OCI-LY3 (cell line): ENCODE data around the gene TIMM8A.

Experiments used
- H2AFZ ChIP-seq: fragments of 200-600, 300-600 bp; shearing (Covaris generic); 2 replicates; pipeline ENCODE4 v1.6.0; 2014; ENCODE audit warnings: antibody characterized with exemption, low read depth, low read length
- H3K27ac ChIP-seq: fragments of 200-600, 300-600 bp; sonication (generic); 2 replicates; pipeline ENCODE4 v1.5.1; 2014; ENCODE audit warnings: mild to moderate bottlenecking, low read length, moderate library complexity, mixed read lengths
- H3K27me3 ChIP-seq: fragments of 200-600, 300-600 bp; sonication (generic); 2 replicates; pipeline ENCODE4 v1.6.1; 2014; ENCODE audit warnings: low read depth, low read length, mixed read lengths
- H3K36me3 ChIP-seq: fragments of 200-600, 300-600 bp; sonication (generic); replicated peaks from 2 replicates; pipeline ENCODE3; 2014; ENCODE audit warnings: low read depth, low read length, mixed read lengths
- H3K4me1 ChIP-seq: fragments of 300-600, 200-600 bp; sonication (generic); 2 replicates; pipeline ENCODE4 v1.6.1; 2014; ENCODE audit warnings: low read length, mixed read lengths
- H3K4me2 ChIP-seq: fragments of 200-600, 300-600 bp; sonication (generic); 2 replicates; pipeline ENCODE4 v1.6.1; 2014; ENCODE audit warnings: low read length, mixed read lengths
- H3K4me3 ChIP-seq: fragments of 300-600, 200-600 bp; sonication (generic); 2 replicates; pipeline ENCODE4 v1.5.1; 2014; ENCODE audit warnings: antibody characterized with exemption, mild to moderate bottlenecking, low read length, moderate library complexity
- H3K79me2 ChIP-seq: fragments of 300-600, 200-600 bp; shearing (Covaris generic); 2 replicates; pipeline ENCODE4 v1.6.1; 2014; ENCODE audit warnings: mild to moderate bottlenecking, low read length, mixed read lengths
- H3K9ac ChIP-seq: fragments of 300-600, 200-600 bp; shearing (Covaris generic); 2 replicates; pipeline ENCODE4 v1.6.0; 2014; ENCODE audit warnings: mild to moderate bottlenecking, low read length, moderate library complexity
- H3K9me3 ChIP-seq: fragments of 200-600, 300-600 bp; shearing (Covaris generic); 2 replicates; pipeline ENCODE4 v1.6.1; 2014; ENCODE audit warnings: low read length, mixed read lengths; ENCODE audit not compliant: insufficient read depth
- H4K20me1 ChIP-seq: fragments of 200-600, 300-600 bp; sonication (generic); 2 replicates; pipeline ENCODE4 v1.6.1; 2016; ENCODE audit warnings: low read length, mixed read lengths; ENCODE audit not compliant: insufficient read depth
- EZH2phosphoT487 ChIP-seq: fragments of 200-600 bp; shearing (Covaris generic); IDR thresholded peaks from 2 replicates; pipeline ENCODE4 v1.6.1; 2018; ENCODE audit warnings: antibody characterized with exemption, mixed run types, low read depth
- TF ChIP-seq, protein P1 (sequence below): fragments of 200-600, 300-600 bp; sonication (generic); IDR thresholded peaks from 2 replicates; pipeline ENCODE4 v1.5.1; 2014; ENCODE audit warnings: antibody characterized with exemption, low read length, low read depth

Gene TIMM8A

DNA sequence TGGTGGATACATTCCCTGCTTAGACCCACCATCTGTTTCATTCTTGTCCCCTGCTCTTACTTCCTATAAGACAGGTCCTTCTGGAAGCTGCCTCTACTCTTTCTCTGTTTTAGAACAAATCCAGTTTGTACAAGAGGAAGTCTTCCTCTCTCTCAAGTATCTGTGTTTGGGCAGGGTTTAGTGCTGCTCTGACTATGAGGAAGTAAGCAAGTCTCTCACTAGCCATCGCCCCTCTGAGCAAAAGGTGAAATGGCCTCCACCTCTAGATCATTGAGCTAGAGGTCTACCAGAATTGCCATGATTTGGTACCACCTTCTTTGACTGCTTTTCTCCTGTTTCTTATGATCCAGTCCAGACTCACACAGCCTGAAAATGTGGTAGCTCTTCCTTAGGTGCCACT is 29.0 kb upstream of the TIMM8A start:
- Histone ChIP-seq H3K9me3 (no peaks in the 10 kb centered on the region), H3K36me3 (peaks cover 31% of the 10 kb centered on the region), H2AFZ (no peak overlapping the region), H3K27ac (peak overlapping the region; percentile 36; the same call in 1 of the 2 replicates), H4K20me1 (no peaks in the 10 kb centered on the region; the same call in none of the 2 replicates), H3K9ac (no peak overlapping the region), H3K79me2 (peaks cover 49% of the 10 kb centered on the region), H3K4me1 (peaks cover 6% of the 10 kb centered on the region), H3K4me3 (no peak overlapping the region), H3K27me3 (no peaks in the 10 kb centered on the region), H3K4me2 (0 out of 2 replicates have a peak overlapping the region, but pooled peaks have one; percentile 7)
- no peak for TF ChIP-seq EZH2phosphoT487

- H3K4me2 ChIP-seq: peak overlapping the region; percentile 71
- H3K36me3 ChIP-seq: peaks cover 51% of the 10 kb centered on the region
- H3K9me3 ChIP-seq: no peaks in the 10 kb centered on the region
- peak overlapping the region; percentile 87 for H3K27ac ChIP-seq
- no peaks in the 10 kb centered on the region for H3K79me2 ChIP-seq
- H3K4me3 ChIP-seq: peak overlapping the region; percentile 23
- TF ChIP-seq EZH2phosphoT487: no peak
- TF ChIP-seq, protein P1, sequence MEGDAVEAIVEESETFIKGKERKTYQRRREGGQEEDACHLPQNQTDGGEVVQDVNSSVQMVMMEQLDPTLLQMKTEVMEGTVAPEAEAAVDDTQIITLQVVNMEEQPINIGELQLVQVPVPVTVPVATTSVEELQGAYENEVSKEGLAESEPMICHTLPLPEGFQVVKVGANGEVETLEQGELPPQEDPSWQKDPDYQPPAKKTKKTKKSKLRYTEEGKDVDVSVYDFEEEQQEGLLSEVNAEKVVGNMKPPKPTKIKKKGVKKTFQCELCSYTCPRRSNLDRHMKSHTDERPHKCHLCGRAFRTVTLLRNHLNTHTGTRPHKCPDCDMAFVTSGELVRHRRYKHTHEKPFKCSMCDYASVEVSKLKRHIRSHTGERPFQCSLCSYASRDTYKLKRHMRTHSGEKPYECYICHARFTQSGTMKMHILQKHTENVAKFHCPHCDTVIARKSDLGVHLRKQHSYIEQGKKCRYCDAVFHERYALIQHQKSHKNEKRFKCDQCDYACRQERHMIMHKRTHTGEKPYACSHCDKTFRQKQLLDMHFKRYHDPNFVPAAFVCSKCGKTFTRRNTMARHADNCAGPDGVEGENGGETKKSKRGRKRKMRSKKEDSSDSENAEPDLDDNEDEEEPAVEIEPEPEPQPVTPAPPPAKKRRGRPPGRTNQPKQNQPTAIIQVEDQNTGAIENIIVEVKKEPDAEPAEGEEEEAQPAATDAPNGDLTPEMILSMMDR: no peak
- peaks cover 3% of the 10 kb centered on the region; the same call in 1 of the 2 replicates for H4K20me1 ChIP-seq
- peak overlapping the region; percentile 26 for H3K9ac ChIP-seq
- no peak overlapping the region for H2AFZ ChIP-seq
- H3K27me3 ChIP-seq: no peaks in the 10 kb centered on the region
- H3K4me1 ChIP-seq: peaks cover 23% of the 10 kb centered on the region
Measured at GRCh38 chrX:101370888-101371504, 22.5 kb upstream of the TIMM8A start.

DNA sequence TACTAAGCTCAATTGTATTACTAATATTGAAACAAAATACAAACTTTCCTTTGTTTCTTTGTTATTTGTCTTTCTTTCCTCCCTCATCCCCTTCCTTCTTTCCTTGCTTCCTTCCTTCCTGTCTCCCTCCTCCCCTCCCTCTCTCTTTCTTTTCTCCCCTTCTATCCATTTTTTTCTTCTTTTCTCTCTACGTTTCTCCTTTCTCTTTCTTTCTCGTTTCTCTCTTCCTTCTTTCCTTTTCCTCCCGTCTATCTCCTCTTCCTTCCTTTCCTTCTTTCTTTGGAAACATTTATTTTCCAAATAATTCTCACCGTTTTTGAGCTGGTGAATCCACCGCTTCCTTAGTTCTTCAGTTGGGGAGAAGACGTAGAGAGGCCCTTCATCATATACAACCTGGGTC is 21.1 kb upstream of the TIMM8A start:
- Histone ChIP-seq H3K79me2 (no peaks in the 10 kb centered on the region), H3K4me2 (no peak overlapping the region), H3K36me3 (peaks cover 47% of the 10 kb centered on the region)

DNA sequence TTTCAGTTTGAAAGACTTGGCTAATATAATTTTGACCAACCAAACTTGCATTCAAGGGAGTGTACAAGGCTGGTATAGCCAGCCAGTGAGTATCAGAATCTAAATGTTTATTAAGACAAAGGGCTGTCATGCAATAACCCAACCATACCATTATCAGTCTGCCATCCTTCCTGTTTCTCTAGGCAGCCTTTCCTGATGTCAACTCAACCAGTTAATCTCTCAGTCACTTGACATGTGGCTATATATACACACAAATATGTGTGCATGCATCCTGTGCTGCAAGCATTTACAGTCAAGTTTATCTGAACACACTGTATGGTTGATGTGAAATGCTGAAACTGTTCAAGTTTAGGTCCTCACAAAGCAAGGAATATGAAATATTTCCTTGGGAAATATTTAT is 20.3 kb upstream of the TIMM8A start:
- TF ChIP-seq EZH2phosphoT487: no peak
- TF ChIP-seq, protein P1: no peak

More for the DNA sequence above, 21.1 kb upstream of the TIMM8A start:
- Histone ChIP-seq H3K9ac (no peak overlapping the region), H3K9me3 (no peaks in the 10 kb centered on the region), H3K4me1 (peaks cover 23% of the 10 kb centered on the region), H3K27me3 (no peaks in the 10 kb centered on the region), H3K4me3 (no peak overlapping the region), H3K27ac (no peak overlapping the region), H2AFZ (no peak overlapping the region), H4K20me1 (0 out of 2 replicates have a peak, but pooled peaks cover 3% of the 10 kb centered on the region)
- TF ChIP-seq, protein P1: no peak
- no peak for TF ChIP-seq EZH2phosphoT487

More for the DNA sequence above, 20.3 kb upstream of the TIMM8A start:
- no peak overlapping the region for H3K4me2 ChIP-seq
- peaks cover 40% of the 10 kb centered on the region for H3K36me3 ChIP-seq
- H3K4me1 ChIP-seq: peaks cover 23% of the 10 kb centered on the region
- H3K9me3 ChIP-seq: no peaks in the 10 kb centered on the region
- H3K9ac ChIP-seq: no peak overlapping the region
- no peak overlapping the region for H3K27ac ChIP-seq
- H3K27me3 ChIP-seq: no peaks in the 10 kb centered on the region
- H4K20me1 ChIP-seq: 0 out of 2 replicates have a peak, but pooled peaks cover 3% of the 10 kb centered on the region
- no peak overlapping the region for H2AFZ ChIP-seq
- H3K4me3 ChIP-seq: no peak overlapping the region
- H3K79me2 ChIP-seq: no peaks in the 10 kb centered on the region
